Adrenal gland (tissue), 5 donors: Measurements from ENCODE around the gene RGPD6.
"Not testable (repeated sequence)": the region's sequence is repeated elsewhere in the genome, so short reads cannot be mapped to it uniquely, and the experiment has no call there.

Experiments used
- CTCF ChIP-seq, 6 experiments: fragments of 450-650 bp in 4 of 6; fragments of 200-600 bp in 2 of 6; sonication (generic) in 1 of 6; IDR thresholded peaks; 1 replicate in 5 of 6; 2 replicates in 1 of 6; pipeline versions ENCODE4 v1.5.1 to v1.8.0; 2016 to 2021; ENCODE audit warnings: antibody characterized with exemption in 6 of 6, mild to moderate bottlenecking in 2 of 6, moderate library complexity in 1 of 6
- POLR2A ChIP-seq, 2 donors: fragments of 450-650 bp; IDR thresholded peaks; one replicate each; pipeline ENCODE4 v1.6.1; 2017; ENCODE audit warnings: antibody characterized with exemption in 2 of 2, mild to moderate bottlenecking in 2 of 2, moderate library complexity in 1 of 2
- donor health status: DM: no; HTN: no; CAD: no.

GRCh38 chr2:110499755-110500377 is 77.2 kb downstream of the RGPD6 start:
- not testable (repeated sequence) for TF ChIP-seq CTCF, POLR2A (IDR thresholded peaks at IDR 0.05)
